Osteoblast (primary cell): ENCODE results near the gene RASL10A. TPM values are rescaled to one million over a fixed set of nuclear protein-coding genes. Genes with fewer than 3 reads are reported as not detected.

Experiments used
- DNase-seq: peaks from one replicate; pipeline ENCODE4 v3.0.0; 2011; ENCODE audit warnings: low spot score, mixed read lengths; ENCODE audit not compliant: insufficient read length; ENCODE audit errors: missing footprints
- H2AFZ ChIP-seq: 2 replicates; pipeline ENCODE4 v1.6.0; 2011; ENCODE audit warnings: mild to moderate bottlenecking, low read length
- H3K27ac ChIP-seq: 2 replicates; pipeline ENCODE4 v1.5.1; 2011; ENCODE audit warnings: mild to moderate bottlenecking, low read depth, low read length, moderate library complexity
- H3K27me3 ChIP-seq: 2 replicates; pipeline ENCODE4 v1.6.0; 2012; ENCODE audit warnings: mild to moderate bottlenecking, control low read depth, inconsistent platforms, low read length, moderate library complexity; ENCODE audit not compliant: insufficient read depth
- H3K36me3 ChIP-seq: 2 replicates; pipeline ENCODE4 v1.5.1; 2011; ENCODE audit warnings: mild to moderate bottlenecking, low read length, control low read depth, moderate library complexity; ENCODE audit not compliant: insufficient read depth
- H3K4me1 ChIP-seq: 2 replicates; pipeline ENCODE4 v1.5.1; 2011; ENCODE audit warnings: mild to moderate bottlenecking, low read length, control low read depth, moderate library complexity; ENCODE audit not compliant: insufficient read depth
- H3K4me2 ChIP-seq: 2 replicates; pipeline ENCODE4 v1.6.0; 2011; ENCODE audit warnings: mild to moderate bottlenecking, low read length; ENCODE audit not compliant: insufficient read depth
- H3K4me3 ChIP-seq: fragments of 200-600 bp; sonication (generic); 3 replicates; pipeline ENCODE4 v1.5.1; 2012; ENCODE audit warnings: mild to moderate bottlenecking, low read length, inconsistent platforms; ENCODE audit not compliant: insufficient read depth
- H3K79me2 ChIP-seq: 2 replicates; pipeline ENCODE4 v1.6.0; 2012; ENCODE audit warnings: mild to moderate bottlenecking, low read length, control low read depth, inconsistent platforms; ENCODE audit not compliant: insufficient read depth
- H3K9me3 ChIP-seq: 2 replicates; pipeline ENCODE4 v1.5.1; 2011; ENCODE audit warnings: low read depth, low read length, control low read depth
- H4K20me1 ChIP-seq: 2 replicates; pipeline ENCODE4 v1.6.0; 2012; ENCODE audit warnings: mild to moderate bottlenecking, low read length, control low read depth; ENCODE audit not compliant: insufficient read depth
- CTCF ChIP-seq: IDR thresholded peaks from 2 replicates; pipeline ENCODE4 v1.5.1; 2011; ENCODE audit warnings: mild to moderate bottlenecking, low read depth, low read length, moderate library complexity; ENCODE audit errors: extremely low read depth
- total RNA-seq: library from RNA; depleted of rRNA; stranded (reverse); fragments of >200 nt; gene quantifications from 2 replicates; pipeline ENCODE4 v1.2.3, GENCODE V29; 2012

Gene RASL10A
- total RNA-seq, 1 donor: not detected

GRCh38 chr22:29341849-29342127 lies 26.3 kb upstream of the RASL10A start:
- H3K36me3 ChIP-seq: peaks cover 48% of the 10 kb centered on the region
- no peak overlapping the region for H3K27ac ChIP-seq
- DNase-seq: peak; percentile 56
- no peak overlapping the region for H3K4me3 ChIP-seq
- peaks cover 10% of the 10 kb centered on the region for H4K20me1 ChIP-seq
- no peak overlapping the region for H3K4me2 ChIP-seq
- no peaks in the 10 kb centered on the region for H3K27me3 ChIP-seq
- H3K79me2 ChIP-seq: no peaks in the 10 kb centered on the region
- TF ChIP-seq CTCF: no peak
- no peak overlapping the region for H2AFZ ChIP-seq
- peaks cover 3% of the 10 kb centered on the region for H3K4me1 ChIP-seq
- no peaks in the 10 kb centered on the region for H3K9me3 ChIP-seq

GRCh38 chr22:29341056-29341848 lies 25.8 kb upstream of the RASL10A start:
- Histone ChIP-seq H3K4me2 (no peak overlapping the region), H4K20me1 (peaks cover 10% of the 10 kb centered on the region), H3K79me2 (no peaks in the 10 kb centered on the region), H3K4me3 (no peak overlapping the region), H3K27ac (no peak overlapping the region), H3K27me3 (no peaks in the 10 kb centered on the region), H3K4me1 (peaks cover 3% of the 10 kb centered on the region), H3K9me3 (no peaks in the 10 kb centered on the region), H2AFZ (no peak overlapping the region), H3K36me3 (peaks cover 47% of the 10 kb centered on the region)
- peak; percentile 42 for DNase-seq
- no peak for TF ChIP-seq CTCF

DNA sequence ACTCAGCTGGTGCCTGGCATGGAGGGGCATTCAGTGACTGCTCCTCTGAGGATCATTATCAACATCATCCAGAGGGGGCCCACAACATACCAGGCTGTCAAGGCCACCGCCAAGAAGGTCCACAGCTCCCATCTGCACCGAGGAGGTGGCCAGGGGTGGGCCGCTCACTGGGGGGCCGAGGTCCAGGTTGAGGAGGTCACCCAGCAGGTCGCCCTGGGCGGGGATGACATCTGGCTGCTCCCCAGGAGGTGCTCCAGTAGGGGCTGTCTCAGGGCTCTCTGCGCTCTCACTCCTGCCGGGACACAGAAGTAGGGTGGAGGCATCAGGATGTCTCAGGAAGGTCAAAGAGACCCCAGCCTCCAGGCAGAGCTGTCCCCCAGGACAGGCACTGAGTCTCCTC lies 25.1 kb upstream of the RASL10A start:
- Histone ChIP-seq H4K20me1 (peaks cover 10% of the 10 kb centered on the region), H3K27me3 (no peaks in the 10 kb centered on the region), H3K27ac (no peak overlapping the region), H3K9me3 (no peaks in the 10 kb centered on the region), H3K4me1 (peaks cover 3% of the 10 kb centered on the region), H3K36me3 (peaks cover 51% of the 10 kb centered on the region), H3K79me2 (no peaks in the 10 kb centered on the region), H3K4me2 (no peak overlapping the region), H3K4me3 (no peak overlapping the region), H2AFZ (no peak overlapping the region)
- DNase-seq: no peak
- no peak for TF ChIP-seq CTCF

GRCh38 chr22:29339381-29340235 lies 24.1 kb upstream of the RASL10A start:
- TF ChIP-seq CTCF: no peak
- Histone ChIP-seq H3K79me2 (no peaks in the 10 kb centered on the region), H4K20me1 (peaks cover 10% of the 10 kb centered on the region), H3K4me1 (peaks cover 2% of the 10 kb centered on the region), H3K36me3 (peaks cover 51% of the 10 kb centered on the region), H3K9me3 (no peaks in the 10 kb centered on the region), H3K27me3 (no peaks in the 10 kb centered on the region), H3K4me3 (no peak overlapping the region), H2AFZ (no peak overlapping the region), H3K27ac (no peak overlapping the region), H3K4me2 (no peak overlapping the region)
- DNase-seq: peak; percentile 79
